ENCODE measurements around the gene ADCY1. TPM values are rescaled to one million over a fixed set of nuclear protein-coding genes. Genes with fewer than 3 reads are reported as not detected.

ADCY1 gene
- total RNA-seq, 1 donor from 2014 or later, result 2.9 TPM

GRCh38 chr7:45610660-45611299 lies 36.6 kb downstream of the ADCY1 start:
- no peak for DNase-seq (ENCODE audit: low spot score)
- intact Hi-C loops (cut with DNase I), result no loop called here

- no peak for DNase-seq (ENCODE audit: low spot score)
- intact Hi-C loops (cut with DNase I), result no loop called here
Observed at GRCh38 chr7:45617166-45617565, 43.0 kb downstream of the ADCY1 start.

GRCh38 chr7:45622058-45622457 lies 47.9 kb downstream of the ADCY1 start:
- intact Hi-C loops (cut with DNase I), result no loop called here
- DNase-seq (ENCODE audit: low spot score), result no peak

- no peak for DNase-seq (ENCODE audit: low spot score)
- intact Hi-C loops (cut with DNase I), result no loop called here
Observed at GRCh38 chr7:45623157-45623556, 49.0 kb downstream of the ADCY1 start.

GRCh38 chr7:45623740-45624391 lies 49.7 kb downstream of the ADCY1 start:
- intact Hi-C loops (cut with DNase I), result no loop called here
- DNase-seq (ENCODE audit: low spot score), result peak; percentile 38

GRCh38 chr7:45624392-45624760 lies 50.2 kb downstream of the ADCY1 start:
- intact Hi-C loops (cut with DNase I), result no loop called here
- no peak for DNase-seq (ENCODE audit: low spot score)

GRCh38 chr7:45625067-45625466 lies 50.9 kb downstream of the ADCY1 start:
- intact Hi-C loops (cut with DNase I), result no loop called here
- DNase-seq (ENCODE audit: low spot score), result no peak

- no peak for DNase-seq (ENCODE audit: low spot score)
- intact Hi-C loops (cut with DNase I), result no loop called here
Observed at GRCh38 chr7:45625714-45626440, 51.7 kb downstream of the ADCY1 start.

GRCh38 chr7:45626441-45627430 lies 52.6 kb downstream of the ADCY1 start:
- peak; percentile 60 for DNase-seq (ENCODE audit: low spot score)
- intact Hi-C loops (cut with DNase I), result no loop called here

GRCh38 chr7:45627691-45628456 lies 53.7 kb downstream of the ADCY1 start:
- DNase-seq (ENCODE audit: low spot score), result peak; percentile 68
- intact Hi-C loops (cut with DNase I), result no loop called here

GRCh38 chr7:45631569-45631968 lies 57.4 kb downstream of the ADCY1 start:
- no peak for DNase-seq (ENCODE audit: low spot score)
- intact Hi-C loops (cut with DNase I), result no loop called here

- no peak for DNase-seq (ENCODE audit: low spot score)
- intact Hi-C loops (cut with DNase I), result no loop called here
Observed at GRCh38 chr7:45636733-45637132, 62.6 kb downstream of the ADCY1 start.

GRCh38 chr7:45638916-45639315 lies 64.7 kb downstream of the ADCY1 start:
- peak; percentile 26 for DNase-seq (ENCODE audit: low spot score)
- intact Hi-C loops (cut with DNase I), result no loop called here

- intact Hi-C loops (cut with DNase I), result no loop called here
- DNase-seq (ENCODE audit: low spot score), result no peak
Observed at GRCh38 chr7:45642044-45642443, 67.9 kb downstream of the ADCY1 start.

- intact Hi-C loops (cut with DNase I), result no loop called here
- peak; percentile 54 for DNase-seq (ENCODE audit: low spot score)
Observed at GRCh38 chr7:45643630-45644029, 69.5 kb downstream of the ADCY1 start.

- intact Hi-C loops (cut with DNase I), result no loop called here
- peak; percentile 15 for DNase-seq (ENCODE audit: low spot score)
Observed at GRCh38 chr7:45644237-45644636, 70.1 kb downstream of the ADCY1 start.

GRCh38 chr7:45645141-45645969 lies 71.2 kb downstream of the ADCY1 start:
- peak; percentile 46 for DNase-seq (ENCODE audit: low spot score)
- intact Hi-C loops (cut with DNase I), result no loop called here

- intact Hi-C loops (cut with DNase I), result no loop called here
- DNase-seq (ENCODE audit: low spot score), result peak; percentile 70
Observed at GRCh38 chr7:45646207-45646821, 72.1 kb downstream of the ADCY1 start.
